HG02852 (cell line): ENCODE results near the gene MCRIP2.
"Not testable (repeated sequence)": the region's sequence is repeated elsewhere in the genome, so short reads cannot be mapped to it uniquely, and the experiment has no call there.

Source experiments
- ATAC-seq: cut with Tn5 transposase; IDR thresholded peaks from one replicate; pipeline ENCODE4 v1.9.1; 2021; ENCODE audit warnings: mild to moderate bottlenecking, moderate library complexity; ENCODE audit not compliant: unreplicated experiment

The MCRIP2 gene

GRCh38 chr16:641326-642188 is at the start of gene MCRIP2:
TSS of gene MCRIP2 (plus strand) at chr16:641828. CDS start at chr16:641992, 164 bp downstream.
- ATAC-seq, result peak; percentile 57

GRCh38 chr16:591892-592517 is 49.6 kb upstream of the MCRIP2 start:
- ATAC-seq, result no peak

GRCh38 chr16:592518-593306 is 48.9 kb upstream of the MCRIP2 start:
- ATAC-seq, result no peak

GRCh38 chr16:593406-593805 is 48.2 kb upstream of the MCRIP2 start:
- no peak for ATAC-seq

GRCh38 chr16:593807-594206 is 47.8 kb upstream of the MCRIP2 start:
- ATAC-seq, result no peak

GRCh38 chr16:595094-595528 is 46.5 kb upstream of the MCRIP2 start:
- no peak for ATAC-seq

- no peak for ATAC-seq
These were observed 45.5 kb upstream of the MCRIP2 start for GRCh38 chr16:595942-596735.

GRCh38 chr16:596736-597060 is 44.9 kb upstream of the MCRIP2 start:
- ATAC-seq, result no peak

- not testable (repeated sequence) for ATAC-seq
These were observed 44.0 kb upstream of the MCRIP2 start for GRCh38 chr16:597655-598054.

- no peak for ATAC-seq
These were observed 42.5 kb upstream of the MCRIP2 start for GRCh38 chr16:598823-599739.

GRCh38 chr16:600781-601180 is 40.8 kb upstream of the MCRIP2 start:
- no peak for ATAC-seq

GRCh38 chr16:603933-604332 is 37.7 kb upstream of the MCRIP2 start:
- ATAC-seq, result no peak

- no peak for ATAC-seq
These were observed 34.8 kb upstream of the MCRIP2 start for GRCh38 chr16:606656-607307.

GRCh38 chr16:608019-608418 is 33.6 kb upstream of the MCRIP2 start:
- ATAC-seq, result no peak

- ATAC-seq, result no peak
These were observed 32.3 kb upstream of the MCRIP2 start for GRCh38 chr16:609316-609715.

GRCh38 chr16:609984-610383 is 31.6 kb upstream of the MCRIP2 start:
- no peak for ATAC-seq

- ATAC-seq, result no peak
These were observed 30.9 kb upstream of the MCRIP2 start for GRCh38 chr16:610513-611381.

- ATAC-seq, result no peak
These were observed 26.5 kb upstream of the MCRIP2 start for GRCh38 chr16:615122-615521.
